Stimulated activated CD4-positive, alpha-beta T cell treated with anti-CD3 and anti-CD28 coated beads, TNF-alpha, amount 100 ng/mL, for 1 hour (primary cell): Measurements from ENCODE around the gene PPP1R37.
A peak's percentile ranks its signal among the peaks of the same experiment; 100 is the strongest.

ENCODE experiments used
- DNase-seq, 3 donors: peaks; one replicate each; pipeline ENCODE4 v3.0.0-alpha.2; 2020; ENCODE audit warnings: low read depth in 3 of 3, low spot score in 1 of 3

PPP1R37 gene

DNA sequence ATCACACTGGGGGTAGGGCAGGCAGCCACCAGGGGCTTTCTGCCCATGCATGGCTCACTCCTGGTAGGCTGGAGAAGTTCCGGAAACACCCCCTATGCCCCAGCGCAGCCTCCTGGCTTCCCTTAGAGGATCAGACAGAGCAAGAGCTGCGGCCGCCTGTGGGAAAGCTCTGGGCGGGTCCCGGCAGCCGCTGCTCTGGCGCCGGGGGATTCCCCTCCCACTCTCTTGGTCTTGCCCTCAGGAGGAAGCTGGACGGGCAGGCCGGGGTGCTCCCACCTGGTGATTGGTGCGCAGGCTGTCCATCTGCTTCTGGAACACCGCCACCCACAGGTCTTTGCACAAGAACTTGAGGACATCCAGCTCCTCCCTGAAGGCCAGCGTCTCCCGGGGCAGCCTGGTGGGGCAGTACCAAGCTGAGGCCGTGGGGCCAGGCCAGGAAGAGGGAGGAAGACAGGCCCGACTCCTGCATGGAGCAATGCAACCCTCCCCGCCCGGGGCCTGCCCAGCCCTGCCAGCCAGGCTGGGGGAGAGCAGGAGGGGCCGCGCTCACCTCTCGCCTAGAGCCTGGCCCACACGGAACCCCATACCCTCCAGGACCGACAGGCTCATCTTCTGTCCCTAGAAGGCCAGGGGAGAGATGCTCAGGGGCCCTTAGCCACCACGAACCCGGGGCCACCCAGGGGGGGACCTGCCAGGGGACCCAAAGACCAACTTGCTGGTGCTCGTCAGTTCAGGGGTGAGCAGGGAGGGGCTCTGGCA lies 71.8 kb downstream of the PPP1R37 start:
- peak in 1 of 3 donors; percentile 30 for DNase-seq

GRCh38 chr19:45166723-45167252 lies 73.8 kb downstream of the PPP1R37 start:
- DNase-seq, result no peak

DNA sequence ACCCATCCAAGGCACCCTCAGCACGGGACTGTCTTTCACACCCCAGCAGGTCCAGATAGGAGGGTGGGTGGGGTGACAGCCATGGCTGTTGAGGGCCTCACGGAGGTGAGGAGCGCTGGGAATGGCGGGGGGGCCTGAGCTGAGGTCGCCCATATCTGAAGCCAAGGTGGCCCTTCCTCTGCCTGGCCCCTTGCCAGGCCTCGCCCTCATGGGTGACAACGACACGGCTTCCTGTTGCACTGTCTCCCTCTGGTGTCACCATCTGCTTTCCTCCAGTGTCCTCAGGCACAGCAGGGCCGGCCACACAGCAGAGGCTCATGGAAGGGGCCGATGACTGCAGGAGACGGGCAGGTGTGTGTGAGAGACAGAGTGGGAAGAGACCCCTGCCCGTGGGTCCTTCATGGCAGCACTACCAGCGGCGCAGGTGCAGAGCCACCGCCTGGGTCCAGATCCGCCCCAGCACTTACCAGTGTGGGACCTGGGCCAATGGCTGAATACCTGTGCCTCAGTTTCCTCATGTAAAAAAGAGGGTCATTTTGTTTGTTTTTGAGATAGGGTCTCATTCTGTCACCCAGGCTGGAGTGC lies 75.9 kb downstream of the PPP1R37 start:
- no peak for DNase-seq

DNA sequence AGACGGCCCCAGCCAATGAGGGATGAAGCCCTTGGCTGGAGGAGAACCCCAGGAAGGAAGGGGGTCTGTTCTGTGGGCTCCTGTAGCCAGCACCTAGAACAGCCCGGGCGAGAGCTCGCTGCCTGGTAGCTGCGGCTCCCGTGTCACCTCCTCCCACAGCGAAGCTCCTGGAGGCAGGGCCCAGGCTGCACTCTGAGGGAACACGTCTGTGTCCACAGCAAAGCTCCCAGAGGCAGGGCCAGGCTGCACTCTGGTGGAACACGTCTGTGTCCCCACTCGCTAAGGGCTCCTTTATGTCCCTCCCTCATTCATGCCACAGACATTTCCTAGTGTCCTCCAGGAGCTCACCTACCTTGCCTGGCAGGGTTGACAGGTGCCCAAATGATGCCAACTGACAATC lies 76.6 kb downstream of the PPP1R37 start:
- DNase-seq, result no peak

DNA sequence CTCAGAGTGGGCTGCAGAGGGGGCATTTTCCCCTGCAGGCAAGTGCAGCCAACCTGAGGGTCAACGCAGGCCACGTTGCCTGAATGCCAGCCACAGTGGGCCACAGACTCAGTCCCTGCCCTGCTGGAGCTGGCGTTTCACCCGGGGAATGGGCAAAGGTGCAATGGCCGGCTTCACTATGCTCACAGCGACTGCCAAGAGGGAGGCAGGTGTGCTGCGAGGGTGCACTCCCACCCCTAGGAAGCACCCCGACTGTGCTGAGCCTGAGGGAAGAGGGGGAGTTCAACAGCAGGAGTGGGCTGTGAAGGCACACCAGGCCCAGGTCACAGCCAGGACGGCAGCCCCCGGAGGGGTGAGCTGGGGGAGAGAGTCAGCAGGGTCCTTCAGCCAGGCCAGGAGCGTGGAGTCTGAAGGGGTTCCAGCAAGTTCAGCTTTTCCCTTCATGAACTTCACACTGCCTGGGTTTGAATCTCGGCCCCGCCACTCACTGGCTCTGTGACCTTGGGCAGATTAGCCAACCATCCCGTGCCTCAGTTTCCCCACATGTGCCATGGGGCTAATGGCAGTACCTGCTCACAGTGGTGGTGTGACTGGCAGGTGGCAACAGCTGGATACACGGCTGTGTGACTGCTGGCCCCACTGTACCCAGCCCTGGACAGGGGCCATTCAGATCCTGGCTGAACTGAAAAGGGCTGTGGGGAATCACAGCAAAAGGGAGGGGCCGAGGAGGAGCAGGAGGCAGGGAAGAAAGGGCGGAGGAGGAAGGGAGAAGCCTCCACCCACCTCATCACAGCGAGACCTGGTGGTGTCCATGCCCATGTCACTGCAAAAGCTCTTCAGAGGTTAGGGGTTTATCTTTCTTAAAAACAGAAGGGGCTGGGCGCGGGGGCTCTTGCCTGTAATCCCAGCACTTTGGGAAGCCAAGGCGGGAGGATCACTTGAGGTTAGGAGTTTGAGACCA lies 77.4 kb downstream of the PPP1R37 start:
- no peak for DNase-seq

DNA sequence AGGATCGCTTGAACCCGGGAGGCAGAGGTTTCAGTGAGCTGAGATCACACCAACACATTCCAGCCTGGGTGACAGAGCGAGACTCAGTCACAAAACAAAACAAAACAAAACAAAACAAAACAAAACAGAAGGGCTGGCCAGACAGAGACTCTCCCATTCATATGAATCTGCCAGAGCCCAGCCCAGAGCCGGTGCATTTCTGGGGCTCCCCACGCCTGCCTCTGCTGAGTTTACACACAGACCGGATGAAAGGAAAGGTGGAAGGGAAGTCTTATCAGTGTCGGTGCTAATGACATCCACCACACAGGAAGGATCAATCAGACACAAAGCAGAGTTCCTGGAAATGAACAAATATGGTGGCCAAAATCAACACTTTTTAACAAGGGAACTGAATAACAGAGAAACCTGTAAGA lies 78.2 kb downstream of the PPP1R37 start:
- DNase-seq, result no peak

DNA sequence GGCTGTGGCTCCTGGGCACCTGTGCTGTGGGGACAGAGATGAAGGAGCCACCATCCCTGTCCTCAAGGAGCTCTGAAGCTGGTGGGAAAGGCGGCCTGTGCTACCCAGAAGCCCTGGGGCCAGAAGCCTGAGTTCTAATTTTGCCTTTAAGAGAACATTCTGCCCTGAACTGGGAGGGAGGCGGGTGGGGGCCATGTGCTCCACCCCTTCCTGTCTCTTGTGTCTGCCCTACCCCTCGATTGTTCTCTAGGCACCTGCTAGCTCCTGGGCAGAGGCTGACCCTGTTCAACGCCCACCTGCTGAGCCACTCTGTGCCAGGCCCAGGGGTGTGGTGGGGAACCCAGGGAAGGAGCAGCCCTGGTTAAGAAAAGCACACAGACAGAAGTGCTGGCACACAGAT lies 79.2 kb downstream of the PPP1R37 start:
- no peak for DNase-seq

DNA sequence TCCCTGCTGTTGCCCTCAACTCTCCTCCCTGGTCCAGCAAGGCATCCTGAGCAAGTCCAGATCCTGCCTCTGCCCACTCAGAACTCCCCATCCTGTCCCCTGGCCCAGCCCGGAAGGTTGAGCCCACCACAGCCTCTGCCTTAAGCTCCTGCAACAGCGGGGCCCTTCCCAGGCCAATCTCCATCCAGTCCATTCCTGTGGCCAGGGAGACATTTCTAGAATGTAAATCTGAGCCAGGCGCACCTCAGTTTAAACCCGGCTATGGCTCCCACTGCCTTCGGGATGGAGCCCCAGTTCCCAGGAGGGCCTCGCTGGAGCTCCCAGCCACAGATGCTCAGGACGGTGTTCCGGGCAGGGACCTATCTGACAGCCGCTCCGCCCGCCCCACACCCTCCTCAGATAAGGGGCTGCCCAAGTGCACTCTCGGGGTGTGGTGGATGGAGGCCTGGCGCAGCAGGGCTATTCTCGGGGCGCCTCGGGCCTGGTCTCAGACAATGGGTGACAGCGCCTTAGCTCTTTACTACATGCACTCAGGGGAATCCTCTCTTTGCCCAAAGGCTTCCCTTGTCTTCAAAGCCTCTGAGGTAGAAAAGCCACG lies 79.7 kb downstream of the PPP1R37 start:
- no peak for DNase-seq

DNA sequence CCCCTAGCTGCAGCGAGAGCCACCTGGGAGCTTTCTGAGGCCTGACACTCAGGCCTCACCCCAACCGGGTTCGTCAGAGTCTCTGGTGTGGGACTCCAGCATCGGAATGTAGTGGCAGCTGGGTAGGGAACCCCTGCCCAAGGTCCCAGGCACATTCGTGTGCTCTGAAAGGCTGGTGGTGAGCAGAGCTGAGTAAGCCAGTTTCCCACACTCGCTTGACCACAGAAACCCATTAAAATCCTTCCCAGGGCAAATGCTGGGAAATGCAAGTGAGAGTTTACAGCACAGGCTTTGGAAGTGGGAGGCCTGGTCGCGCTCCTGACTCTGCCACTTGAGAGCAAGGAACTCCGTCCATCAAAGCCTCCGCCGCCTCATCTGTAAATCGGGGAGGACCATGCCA lies 80.8 kb downstream of the PPP1R37 start:
- no peak for DNase-seq

GRCh38 chr19:45175515-45176345 lies 82.8 kb downstream of the PPP1R37 start:
- DNase-seq, result no peak

DNA sequence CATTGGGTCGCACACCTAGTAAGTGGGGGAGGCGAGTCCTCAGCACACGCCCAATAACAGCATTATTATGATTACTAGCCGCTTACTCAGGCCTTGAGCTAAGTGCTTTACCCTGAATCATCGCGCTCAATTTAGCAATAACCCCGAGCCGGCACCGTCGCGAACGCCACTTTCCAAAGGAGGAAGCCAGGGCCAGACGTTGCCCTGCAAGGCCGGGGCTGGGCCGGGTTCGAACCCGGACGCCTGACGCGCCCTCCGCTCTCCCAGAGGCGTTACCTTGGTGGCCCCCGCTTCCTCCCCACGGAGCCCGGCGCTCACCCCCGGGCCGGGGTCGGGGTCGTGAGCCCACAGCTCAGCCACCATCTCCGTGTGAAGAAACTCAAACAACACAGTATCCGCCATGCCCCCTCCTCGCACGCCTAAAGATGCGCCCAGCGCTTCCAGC lies 84.9 kb downstream of the PPP1R37 start, which contains the start of gene TRAPPC6A:
Gene TRAPPC6A, minus strand, starts transcription at position 421 of the 445 bp plus-strand sequence. Its CDS starts 19 bp downstream, at position 402.
- no peak for DNase-seq

DNA sequence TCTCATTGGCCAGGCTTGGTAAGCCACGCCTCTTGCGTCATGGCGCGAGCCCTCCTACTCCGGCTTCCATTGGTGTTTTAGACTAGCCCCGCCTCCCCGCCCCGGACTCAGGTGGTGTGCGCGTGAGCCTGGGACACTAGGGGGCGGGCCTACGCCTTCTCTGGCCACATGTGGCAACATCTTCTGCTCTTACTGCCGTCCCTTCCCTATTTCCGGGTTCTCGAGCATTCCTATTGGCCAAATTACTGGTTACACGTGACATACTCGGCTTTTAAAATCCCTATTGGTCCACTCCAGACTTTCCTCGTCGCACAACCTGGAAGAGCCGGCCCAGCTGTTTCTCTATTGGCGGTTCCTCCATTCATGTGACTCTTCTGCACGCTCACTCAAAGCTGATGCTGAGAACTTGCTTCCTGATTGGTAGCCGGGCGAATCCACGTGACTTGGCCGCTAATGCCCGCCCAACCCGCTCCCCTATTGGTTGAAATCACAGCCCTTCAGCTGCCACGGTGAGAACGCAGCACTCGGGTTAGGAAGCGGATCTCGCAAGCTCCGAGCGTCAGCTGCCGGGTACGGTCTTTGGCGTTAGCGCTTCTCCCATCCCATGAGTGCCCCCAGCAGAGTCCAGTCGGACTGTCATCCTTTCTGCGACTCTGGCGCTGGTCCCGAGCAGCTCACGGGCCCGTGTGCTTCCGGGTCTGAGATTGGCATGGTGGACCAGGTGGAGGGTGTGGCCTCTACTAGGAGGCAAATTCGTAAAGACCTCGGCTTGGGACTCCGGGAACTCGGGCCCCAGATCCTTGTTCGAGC lies 85.5 kb downstream of the PPP1R37 start, which contains the start of gene BLOC1S3:
Gene BLOC1S3, plus strand, starts transcription at position 523 of the 810 bp plus-strand sequence. CDS start 513 bp downstream, outside the sequence.
- peak; percentile 98 to 99 (median 99) for DNase-seq

DNA sequence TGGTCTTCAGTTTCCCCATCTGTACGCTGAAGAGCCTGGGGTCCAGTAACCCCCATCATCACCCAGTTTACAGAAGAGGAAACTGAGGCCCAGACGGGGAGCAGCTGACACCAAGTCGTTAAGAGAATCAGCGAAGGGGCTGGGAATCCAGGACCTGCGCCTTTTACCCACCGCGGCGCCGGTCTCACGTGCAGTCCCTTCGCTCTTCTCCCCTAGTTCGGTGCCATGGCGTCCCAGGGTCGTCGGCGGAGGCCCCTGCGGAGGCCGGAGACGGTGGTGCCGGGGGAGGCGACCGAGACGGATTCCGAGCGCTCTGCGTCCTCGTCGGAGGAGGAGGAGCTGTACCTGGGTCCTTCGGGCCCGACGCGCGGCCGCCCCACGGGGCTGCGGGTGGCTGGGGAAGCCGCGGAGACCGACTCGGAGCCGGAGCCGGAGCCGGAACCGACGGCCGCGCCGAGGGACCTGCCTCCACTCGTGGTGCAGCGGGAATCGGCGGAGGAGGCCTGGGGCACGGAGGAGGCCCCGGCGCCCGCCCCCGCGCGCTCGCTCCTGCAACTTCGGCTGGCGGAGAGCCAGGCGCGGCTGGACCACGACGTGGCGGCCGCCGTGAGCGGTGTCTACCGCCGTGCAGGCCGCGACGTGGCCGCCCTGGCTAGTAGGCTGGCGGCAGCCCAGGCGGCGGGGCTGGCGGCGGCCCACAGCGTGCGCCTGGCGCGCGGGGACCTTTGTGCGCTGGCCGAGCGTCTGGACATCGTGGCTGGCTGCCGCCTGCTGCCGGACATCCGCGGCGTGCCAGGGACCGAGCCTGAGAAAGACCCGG lies 86.3 kb downstream of the PPP1R37 start:
- peak in 1 of 3 donors; percentile 17 for DNase-seq

DNA sequence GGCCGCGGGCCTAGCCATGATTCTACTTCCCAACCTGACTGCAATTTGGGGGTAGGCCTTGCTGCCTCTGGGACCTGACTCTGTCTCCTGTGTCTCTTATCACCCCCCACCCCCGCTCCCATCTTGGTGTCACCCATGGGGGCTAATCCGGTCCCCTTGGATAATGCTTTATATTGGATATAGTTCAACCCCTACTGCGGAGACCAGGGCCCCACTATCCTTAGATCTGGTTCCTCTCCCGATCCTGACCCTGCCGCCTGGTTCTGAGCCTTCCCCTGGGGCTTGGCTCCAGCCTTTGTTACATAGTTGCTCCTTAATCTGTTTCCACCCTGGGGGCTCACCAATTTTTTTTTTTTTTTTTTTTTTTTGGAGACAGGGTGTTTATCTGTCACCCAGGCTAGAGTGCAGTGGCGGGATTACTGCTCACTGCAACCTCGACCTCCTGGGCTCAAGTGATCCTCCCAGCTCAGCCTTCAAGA lies 87.0 kb downstream of the PPP1R37 start:
- no peak for DNase-seq

DNA sequence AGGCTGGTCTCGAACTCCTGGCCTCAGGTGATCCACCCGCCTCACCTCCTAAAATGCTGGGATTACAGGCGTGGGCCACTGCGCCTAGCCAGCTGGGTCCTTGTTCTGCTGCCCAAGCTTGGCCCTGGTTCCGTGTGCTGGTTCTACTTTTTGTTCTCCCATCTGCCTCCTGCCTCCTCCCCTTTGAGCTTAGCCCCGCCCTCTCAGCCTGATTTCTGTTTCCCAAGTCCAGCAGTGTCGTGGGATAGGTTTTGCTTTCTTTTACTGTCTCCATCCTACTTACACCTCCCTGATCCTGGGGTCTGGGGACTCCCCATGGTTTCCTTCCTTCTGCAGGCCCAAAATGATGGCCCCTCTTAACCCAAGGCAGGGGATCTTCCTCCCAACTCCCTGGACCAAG lies 88.0 kb downstream of the PPP1R37 start:
- no peak for DNase-seq

GRCh38 chr19:45182758-45183157 lies 89.8 kb downstream of the PPP1R37 start:
- no peak for DNase-seq

GRCh38 chr19:45184115-45184514 lies 91.1 kb downstream of the PPP1R37 start:
- no peak for DNase-seq
